GM21786 (cell line): ENCODE measurements around the gene ASIC2.

Source experiments
- ATAC-seq: cut with Tn5 transposase; IDR thresholded peaks from one replicate; pipeline ENCODE4 v1.9.1; 2021; ENCODE audit not compliant: unreplicated experiment

The ASIC2 gene

DNA sequence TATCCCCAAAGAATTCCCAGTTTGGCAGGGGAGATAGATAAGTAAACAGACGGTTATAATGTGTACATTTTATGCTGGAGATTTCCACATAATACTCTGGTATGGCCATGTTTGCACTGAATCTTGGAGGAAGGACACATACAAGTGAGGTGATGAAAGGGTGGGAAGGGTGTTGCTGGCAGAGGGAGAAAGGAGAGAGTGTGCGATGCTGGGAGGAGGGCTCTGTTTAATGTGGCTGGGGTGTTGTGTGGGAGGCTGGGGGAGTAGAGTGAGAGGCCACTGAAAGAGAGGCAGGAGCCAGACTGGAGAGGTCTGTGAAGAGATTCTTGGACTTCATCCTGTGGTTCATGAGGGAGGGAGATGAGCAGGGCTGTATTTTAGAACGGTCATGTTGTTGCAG lies 213.9 kb downstream of the ASIC2 start:
- no peak for ATAC-seq

DNA sequence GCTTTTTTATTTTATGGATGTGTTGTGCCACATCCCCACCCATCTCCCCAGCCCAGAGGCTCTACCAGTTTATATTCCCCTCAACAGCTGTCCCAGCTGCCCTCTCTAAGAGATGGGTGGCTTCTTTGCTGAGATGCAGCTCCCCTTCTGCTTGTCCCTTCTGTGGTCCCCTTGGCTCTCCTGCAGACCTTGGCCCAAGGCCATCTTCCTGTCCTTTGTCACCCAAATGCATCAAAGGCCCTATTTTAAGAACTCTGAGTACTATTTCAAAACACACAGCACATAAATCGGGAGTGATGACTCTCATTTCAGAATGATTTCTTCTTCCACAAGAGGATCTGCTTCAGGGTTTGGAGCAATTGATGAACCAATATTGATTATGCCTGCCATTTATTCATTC lies 216.1 kb downstream of the ASIC2 start:
- no peak for ATAC-seq

DNA sequence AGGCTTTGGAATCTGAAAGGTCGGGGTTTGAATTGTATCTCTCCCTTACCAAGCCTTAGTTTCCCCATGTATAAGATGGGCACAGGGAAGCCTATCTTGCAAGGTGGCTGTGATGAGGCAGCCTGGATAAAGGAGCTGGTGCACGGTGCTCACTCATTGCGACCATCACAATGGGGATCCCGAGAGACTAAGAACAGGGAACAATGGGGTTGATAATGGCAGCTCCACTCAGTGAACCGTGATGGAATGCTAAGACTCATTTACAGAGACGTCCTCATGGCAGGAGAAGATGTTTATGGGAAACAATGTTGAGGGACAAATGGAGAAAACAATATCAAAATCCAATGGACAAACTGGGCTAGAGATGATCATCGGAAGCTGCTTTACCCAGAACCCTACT lies 219.7 kb downstream of the ASIC2 start:
- ATAC-seq = no peak

DNA sequence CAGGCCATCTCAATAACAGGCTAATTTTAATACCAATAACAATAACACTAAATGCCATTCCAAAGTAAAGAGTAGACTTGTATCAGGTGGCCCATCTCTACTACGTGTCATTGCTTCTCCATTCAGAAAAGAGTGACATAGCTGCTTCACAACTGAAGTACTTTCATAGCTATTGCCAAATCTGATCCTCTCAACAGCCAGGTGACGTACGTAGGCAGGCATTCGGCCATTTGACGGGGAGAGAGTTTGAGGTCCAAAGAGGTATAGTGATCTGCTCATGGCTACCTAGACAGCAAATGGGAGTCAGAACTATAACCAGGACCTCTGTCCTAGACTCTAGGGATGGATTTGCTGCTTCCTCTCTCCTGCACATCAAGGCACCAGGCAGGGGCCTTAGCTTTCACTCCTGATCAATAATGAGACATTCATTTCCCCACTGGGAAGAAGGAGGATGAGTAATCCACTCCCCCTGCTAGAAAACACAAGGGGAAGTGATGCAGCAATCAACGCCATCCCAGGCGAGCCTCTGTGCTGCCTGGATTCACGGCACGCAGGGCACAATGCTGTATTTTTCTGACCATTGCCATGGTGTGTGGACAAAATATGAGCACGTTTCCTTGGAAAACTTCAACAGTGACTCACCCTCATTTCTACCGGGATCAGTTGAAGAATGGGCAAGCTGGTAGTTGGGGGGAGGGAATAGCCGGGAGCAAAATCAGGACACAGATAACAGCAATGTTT lies 220.5 kb downstream of the ASIC2 start:
- no peak for ATAC-seq

DNA sequence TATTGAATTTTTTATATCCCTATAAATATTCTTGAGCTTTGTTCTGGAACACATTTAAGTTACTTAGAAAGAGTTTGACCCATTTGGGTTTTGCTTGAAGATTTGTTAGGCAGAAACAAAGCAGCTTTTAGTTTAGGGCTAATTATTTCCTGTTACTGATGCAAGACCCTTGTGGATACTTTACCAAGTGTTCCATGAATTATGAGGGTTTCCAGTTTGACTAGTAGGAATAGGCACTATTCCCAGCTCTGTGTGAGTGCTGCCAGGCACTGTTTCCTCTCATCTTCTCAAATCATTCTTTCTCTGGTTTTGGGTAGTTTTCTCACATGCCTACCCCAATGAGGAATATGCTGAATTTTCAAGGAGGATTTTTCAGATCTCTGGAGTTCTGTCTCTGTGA lies 221.4 kb downstream of the ASIC2 start:
- ATAC-seq = no peak

DNA sequence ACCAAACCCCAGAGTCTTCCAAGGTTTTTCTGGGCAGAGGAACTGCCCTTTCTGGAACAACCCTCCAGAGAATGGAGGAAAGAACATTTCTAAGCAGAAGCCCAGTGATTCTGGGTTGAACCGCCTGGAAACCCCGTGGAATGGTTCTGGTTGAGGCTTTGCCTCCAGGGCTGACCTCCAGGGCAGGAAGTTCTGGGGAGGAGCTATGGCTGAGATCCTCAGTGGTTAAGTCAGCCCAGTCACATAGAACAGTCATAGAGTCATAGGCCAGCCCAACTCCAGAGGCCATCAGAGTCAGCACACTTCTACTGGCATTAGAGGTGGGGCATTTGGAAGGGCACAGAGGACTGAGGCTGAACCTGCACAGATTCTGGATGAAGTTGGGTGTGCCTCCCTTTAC lies 235.5 kb downstream of the ASIC2 start:
- no peak for ATAC-seq

DNA sequence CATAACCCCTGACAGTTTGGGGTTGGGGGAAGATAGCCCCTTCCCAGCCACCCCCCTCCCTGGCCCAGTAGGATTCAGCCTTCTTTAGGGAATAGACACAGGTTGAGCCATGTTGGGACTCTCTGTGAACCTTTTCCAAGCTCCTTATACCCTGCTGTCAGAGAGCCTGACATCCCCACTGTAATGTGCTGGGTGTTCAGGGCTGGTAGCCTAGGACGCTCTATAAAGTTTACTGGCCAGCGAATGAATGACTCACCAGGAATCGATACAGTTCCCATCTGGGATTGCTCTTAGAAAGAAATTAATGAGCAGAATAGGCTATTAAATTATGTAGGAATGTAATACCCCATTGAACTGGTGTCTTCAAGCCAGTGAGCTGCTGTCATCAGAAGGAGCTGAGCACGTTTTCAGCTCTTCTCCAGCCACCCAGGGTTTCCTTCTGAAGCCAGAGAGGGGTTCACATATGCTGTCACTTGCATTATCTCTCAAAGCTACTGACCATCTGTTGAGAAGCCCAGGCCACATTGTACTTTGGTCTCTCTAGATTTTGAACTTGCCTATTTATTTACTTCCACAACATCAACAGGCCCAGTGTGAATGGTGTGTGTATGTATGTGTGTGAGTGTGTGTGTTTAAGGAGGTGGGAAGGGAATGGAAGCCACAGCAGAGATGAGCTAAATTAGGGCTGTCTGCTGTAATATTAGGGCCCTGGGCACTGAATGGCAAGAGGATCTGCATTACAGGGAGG lies 236.5 kb downstream of the ASIC2 start:
- ATAC-seq = no peak

DNA sequence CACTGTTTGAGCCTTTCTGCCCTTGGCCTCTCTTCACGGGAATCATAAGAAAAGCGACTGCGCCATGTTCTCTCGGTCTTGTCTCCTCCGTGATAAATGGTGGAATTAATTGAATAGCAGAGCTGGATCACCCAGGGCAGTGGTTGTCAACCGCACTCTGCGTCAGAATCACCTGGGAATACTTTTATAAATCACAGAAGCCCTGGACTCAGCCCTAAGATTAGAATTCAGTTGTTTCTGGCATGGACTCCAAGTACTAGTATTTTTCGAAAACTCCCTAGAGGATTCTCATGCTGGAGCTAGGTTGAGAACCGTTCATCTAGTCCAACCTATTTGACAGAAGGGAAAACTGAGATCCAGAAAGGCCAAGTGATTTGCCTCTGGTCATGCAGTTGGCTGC lies 237.3 kb downstream of the ASIC2 start:
- no peak for ATAC-seq

DNA sequence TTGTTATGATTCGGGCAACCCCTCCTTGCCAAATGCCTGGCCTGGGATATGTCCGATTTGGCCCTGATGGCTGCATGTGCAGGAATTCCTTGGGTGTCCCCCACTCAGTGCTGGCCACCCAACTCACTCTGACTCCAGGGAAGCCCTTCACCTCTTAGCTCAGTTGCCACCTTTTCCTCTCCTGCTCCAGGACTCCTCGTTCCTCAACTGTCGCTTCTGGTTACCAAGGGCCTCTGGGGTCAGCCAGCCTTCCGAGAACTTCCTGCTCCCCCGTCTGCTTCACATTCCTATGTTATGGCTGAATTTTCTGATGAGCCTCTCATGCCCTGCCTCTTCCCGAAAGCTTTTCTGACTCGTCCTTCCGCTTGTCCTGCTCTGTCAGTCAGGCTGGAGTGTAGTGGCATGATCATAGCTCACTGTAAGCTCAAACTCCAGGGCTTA lies 237.9 kb downstream of the ASIC2 start:
- no peak for ATAC-seq

DNA sequence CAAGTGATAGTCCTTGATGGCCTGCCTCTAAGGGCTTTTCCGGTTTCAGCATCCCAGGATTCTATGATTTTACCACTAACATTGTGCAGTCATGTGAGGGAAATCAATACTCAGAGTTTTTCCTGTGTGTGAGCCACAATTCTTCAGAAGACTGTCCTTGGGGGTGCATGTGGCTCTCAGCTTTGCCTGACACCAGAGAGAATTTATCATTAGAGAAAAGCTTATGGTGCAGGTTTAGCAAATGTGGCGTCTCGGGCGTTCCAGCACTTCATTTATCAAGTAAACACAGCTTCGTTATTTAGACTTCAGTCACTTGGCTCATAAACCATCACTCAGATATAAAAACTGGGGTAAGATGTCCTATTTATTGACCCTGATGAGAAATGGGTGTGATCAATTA lies 238.7 kb downstream of the ASIC2 start:
- no peak for ATAC-seq

DNA sequence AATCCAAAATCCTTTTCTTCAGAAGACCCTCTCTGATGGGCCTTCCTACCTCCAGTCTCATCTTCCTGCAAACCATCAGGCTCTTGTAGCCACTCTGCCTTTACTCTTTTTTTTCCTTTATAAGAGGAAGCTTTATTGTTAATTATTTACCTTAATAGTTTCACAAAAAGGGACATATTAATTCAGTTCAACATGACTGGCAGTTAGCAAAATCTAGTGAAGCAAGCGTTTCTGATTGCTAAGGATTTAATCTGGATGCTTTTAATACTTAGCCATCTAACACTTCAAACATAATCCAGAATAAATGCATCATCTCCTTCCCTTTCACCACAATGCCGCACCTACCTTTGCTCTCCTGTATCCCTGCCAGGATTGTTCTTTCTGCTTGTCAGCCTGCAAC lies 239.4 kb downstream of the ASIC2 start:
- ATAC-seq = no peak

DNA sequence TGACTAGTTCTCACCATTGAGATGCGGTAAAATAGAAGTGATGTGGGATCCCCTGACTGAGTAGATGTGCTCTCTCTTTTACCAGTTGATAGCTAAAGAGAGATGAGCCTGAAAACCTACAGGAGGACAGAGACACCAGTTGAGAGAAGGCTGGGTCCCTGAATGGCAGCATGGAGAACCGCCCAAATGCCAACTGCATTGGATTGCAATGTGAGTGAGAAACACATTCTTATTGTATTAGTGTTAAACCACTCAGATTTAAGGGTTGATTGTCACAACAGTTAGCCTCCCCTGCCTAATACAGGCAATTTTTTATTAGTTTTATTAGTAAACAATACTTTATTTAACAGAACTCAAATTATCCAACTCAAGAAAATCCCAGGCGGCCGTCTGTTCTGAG lies 240.2 kb downstream of the ASIC2 start:
- ATAC-seq = no peak

DNA sequence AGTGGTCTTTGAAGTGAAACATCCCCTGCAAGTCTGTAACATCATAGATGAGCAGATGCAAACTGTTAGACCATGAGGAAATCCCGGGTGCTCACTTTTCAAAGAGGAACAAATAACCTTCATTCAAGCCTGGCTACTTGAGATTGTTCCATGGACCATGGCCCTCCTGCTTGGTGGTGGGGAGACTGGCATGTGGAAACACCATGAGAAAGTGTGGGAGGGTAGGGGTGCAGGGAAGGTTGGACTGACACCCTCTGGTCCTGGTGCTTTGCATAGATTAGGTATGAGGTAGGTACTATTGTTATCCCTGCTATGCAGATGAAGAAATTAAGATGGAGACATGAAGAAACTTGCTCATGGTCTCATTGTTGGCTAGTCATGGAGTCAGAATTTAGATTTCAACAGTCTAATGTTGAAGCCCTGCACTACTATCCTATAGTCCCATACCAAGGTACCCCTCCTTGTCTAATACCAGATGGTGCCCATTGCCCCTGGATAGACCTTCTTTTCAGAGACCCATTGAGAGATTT lies 242.4 kb downstream of the ASIC2 start:
- ATAC-seq = no peak

DNA sequence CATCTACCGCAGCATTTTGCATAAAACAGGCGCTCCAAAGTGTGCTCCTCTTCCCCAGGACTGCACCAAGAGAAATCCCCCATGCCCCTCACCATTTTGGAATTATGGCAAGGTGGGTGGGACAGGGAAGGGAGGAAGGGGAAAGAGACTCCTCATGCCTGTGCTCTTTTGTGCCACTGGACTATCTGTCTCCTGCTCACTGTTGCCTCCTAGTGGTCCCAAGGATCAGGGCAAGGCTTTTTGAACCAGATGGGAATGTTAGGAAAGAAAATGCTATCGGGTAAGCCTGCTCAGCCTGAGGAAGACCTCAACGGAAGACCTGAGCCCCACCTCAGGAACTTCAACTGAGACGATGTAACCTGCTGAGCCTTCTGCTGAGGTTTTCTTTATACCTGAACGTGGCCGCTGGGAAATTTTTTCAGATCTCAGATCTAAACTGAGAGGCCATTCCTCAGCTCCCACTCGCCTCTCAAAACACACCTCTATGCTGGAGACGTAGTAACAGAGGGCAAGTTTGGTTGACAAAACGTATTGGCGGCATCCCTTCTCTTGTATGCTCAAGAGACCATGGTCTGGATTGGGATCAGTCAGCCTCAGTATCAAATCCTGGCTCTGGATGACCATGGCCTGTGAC lies 243.2 kb downstream of the ASIC2 start:
- no peak for ATAC-seq

DNA sequence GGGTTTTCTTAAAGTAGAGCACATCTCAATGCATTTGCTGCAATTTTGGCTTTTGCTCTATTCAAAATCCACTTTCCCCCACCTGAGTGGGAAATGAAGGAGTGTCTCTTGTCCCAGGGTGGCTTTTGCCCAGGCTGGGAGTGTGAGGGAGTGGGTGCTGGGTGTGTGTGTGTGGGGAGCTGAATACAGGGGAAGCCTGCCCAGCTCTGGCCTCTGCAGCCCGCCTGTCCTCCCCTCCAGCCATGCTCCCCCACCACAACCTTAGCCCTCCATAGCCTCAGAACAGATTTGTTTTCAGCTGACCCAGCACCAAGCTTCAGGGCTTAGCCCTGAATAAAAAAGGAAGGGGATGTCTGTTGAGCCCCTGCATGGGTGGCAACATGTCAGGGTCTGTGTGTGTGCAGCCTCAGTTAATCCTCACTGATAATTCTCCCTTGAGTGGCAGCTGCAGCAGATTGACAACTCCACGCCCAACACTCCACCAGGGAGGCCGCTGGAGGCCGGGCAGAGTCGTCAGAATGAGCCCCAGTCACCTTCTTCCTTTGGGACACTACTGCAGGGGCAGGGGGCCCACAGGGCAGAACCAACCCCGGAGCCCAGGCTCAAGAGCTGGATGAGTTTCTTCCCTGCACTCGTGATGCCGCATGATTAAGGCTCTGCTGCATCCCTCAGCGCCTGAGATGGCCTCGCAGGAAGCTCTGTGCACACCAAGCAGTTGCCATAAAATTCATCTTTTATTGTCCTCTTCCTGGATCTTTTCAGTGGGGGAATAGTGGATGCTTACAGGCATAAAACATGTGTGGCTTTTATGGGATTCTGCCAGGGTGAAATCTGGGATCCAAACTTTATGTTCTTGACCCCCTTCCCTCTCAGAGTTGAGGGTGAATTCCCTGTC lies 246.5 kb downstream of the ASIC2 start:
- no peak for ATAC-seq

DNA sequence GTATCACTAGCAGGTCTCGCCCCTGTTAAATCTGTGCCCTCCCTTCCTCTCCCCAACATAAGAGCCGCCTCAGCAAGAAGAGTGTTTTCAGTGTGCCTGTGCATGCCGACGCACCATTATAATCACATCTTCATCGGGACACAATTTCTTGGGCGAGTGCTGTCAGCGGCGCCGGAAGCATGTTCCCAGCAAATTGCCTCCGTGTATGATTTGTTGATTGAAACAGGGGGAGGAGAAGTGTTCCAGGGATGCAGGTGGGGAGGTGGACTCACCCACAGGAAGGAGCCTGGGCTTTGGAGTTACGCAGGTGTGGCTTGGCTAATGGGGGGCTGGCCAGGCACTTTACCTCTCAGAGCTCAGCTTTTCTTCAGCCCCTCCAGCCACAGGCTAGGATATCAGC lies 247.9 kb downstream of the ASIC2 start:
- no peak for ATAC-seq

DNA sequence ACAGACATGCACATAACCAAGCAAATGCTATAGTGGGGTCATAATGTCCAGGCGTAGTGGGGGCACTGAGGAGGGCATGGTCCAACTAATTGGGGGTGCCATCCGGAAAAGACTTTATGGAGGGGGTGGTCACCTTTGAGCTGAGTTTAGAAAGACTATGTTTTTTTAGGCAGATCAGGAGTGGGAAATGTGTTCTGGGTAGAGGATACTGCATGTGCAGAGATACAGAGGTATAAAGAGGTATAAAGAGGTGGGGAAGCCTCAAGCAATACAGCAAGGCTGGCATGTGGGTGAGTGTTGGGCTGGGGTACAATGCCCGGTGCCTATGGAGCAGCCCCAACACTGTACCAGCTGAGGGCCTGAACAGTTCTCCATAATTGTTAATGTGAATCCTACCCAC lies 248.3 kb downstream of the ASIC2 start:
- no peak for ATAC-seq

DNA sequence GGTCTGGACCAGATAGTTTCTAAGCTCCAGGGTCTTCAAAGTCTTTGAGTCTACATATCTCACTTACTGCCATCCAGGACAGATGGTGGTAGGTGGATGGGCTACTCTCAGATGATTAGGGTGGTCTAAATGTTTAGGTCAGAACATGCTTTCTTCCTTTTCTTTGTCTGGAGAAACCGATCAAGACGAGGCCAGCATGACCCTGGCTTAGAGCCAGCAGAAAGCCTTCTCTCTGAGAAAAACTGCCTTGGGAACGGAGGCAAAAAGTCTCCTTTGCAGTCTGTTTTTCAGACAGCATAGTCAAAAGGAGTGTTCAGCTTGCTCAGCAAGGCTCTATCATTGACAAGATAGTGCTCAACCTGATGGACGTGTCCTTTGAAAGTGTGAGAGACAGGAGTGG lies 252.6 kb downstream of the ASIC2 start:
- no peak for ATAC-seq

DNA sequence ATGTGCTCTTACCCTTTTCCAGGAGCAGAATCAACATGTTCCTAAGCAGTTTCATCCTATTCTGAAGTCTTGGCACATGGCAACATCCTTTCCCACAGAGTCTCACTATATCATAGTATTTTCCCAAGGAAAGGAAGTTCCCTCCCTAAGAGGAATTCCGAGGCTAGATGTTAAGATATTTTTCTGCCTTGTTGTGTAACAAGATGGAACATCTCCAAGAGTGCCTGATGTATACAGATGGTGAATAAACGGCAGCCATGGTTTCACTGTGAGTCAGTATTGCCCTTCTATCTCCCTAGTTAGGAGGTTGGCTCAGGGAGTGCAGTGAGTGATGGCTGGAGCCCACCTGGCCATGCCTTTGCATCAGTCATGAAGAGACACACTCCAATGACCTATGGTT lies 253.2 kb downstream of the ASIC2 start:
- ATAC-seq = no peak

DNA sequence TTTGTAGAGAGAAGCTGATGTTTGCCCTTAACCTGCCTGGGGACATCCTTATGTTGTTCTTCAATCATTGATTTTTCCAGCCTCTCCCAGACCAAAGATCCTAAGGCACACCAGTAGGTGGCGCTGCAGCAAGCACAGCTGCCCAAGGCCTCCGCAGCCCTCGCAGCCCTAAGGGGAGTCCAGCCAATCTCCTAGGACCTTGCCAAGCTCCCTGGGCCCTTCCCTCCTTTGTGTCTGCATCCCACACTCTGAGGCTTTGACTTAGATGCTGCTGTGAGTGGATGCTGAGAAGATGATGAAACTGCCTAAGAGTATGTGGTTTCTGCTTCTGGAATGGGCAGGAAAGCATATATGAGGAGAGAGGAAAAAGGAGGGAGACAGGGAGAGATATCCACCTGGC lies 254.4 kb downstream of the ASIC2 start:
- ATAC-seq = no peak

DNA sequence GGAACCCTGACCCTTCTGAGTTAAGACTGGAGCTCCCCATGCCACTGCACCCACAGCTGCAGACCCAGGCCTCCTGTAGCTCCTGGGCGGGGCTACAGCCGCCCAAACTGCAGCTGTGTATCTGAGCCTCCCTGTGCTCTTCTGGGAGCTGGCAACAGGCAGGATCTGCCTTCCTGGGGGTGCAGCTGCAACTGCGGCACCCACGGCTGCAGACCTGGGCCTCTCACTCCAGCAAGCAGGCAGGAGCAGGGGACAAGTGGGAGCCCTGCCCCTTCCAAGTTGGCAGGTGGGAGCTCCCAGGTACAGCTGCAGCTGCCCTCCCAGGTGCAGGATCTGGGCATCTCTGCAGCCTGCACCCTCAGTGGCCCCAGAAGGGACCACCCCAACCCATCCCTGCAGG lies 259.9 kb downstream of the ASIC2 start:
- no peak for ATAC-seq
